HepG2 (cell line): ENCODE data around the gene C1R.
A peak's percentile ranks its signal among the peaks of the same experiment; 100 is the strongest.

ENCODE experiments used
- ATF3 ChIP-seq: sonication (generic); formaldehyde crosslinking; IDR thresholded peaks from 2 replicates; pipeline ENCODE4 v1.4.0; 2020; ENCODE audit warnings: missing genetic modification reagents
- ELF4 ChIP-seq: sonication (generic); formaldehyde crosslinking; IDR thresholded peaks from 2 replicates; pipeline ENCODE4 v1.5.0; 2020; ENCODE audit warnings: missing genetic modification reagents, mild to moderate bottlenecking, moderate library complexity, borderline replicate concordance
- EZH2 ChIP-seq: conservative IDR thresholded peaks from 2 replicates; pipeline ENCODE4 v1.6.1; 2012; ENCODE audit warnings: mild to moderate bottlenecking, low read depth, low read length, moderate library complexity
- FOSL2 ChIP-seq: sonication (generic); formaldehyde crosslinking; IDR thresholded peaks from 2 replicates; pipeline ENCODE4 v1.4.0; 2020; ENCODE audit warnings: missing genetic modification reagents
- REPIN1 ChIP-seq: sonication (generic); formaldehyde crosslinking; IDR thresholded peaks from 2 replicates; pipeline ENCODE4 v1.8.0; 2022; ENCODE audit warnings: missing genetic modification reagents, low read depth, mild to moderate bottlenecking, borderline replicate concordance
- ZBTB49 ChIP-seq: sonication (generic); formaldehyde crosslinking; IDR thresholded peaks from 2 replicates; pipeline ENCODE4 v1.4.0; 2020; ENCODE audit warnings: missing genetic modification reagents, borderline replicate concordance
- ZNF251 ChIP-seq: sonication (generic); formaldehyde crosslinking; IDR thresholded peaks from 2 replicates; pipeline ENCODE4 v1.9.0; 2021; ENCODE audit warnings: mild to moderate bottlenecking, missing genetic modification reagents
- ZNF572 ChIP-seq: sonication (generic); formaldehyde crosslinking; IDR thresholded peaks from 2 replicates; pipeline ENCODE4 v1.5.1; 2020; ENCODE audit warnings: mild to moderate bottlenecking, missing genetic modification reagents
- ZNF687 ChIP-seq: sonication (generic); formaldehyde crosslinking; IDR thresholded peaks from 2 replicates; pipeline ENCODE4 v1.5.1; 2020; ENCODE audit warnings: mild to moderate bottlenecking, missing genetic modification reagents, moderate library complexity
- TF ChIP-seq, protein P1 (sequence below): IDR thresholded peaks from 2 replicates; pipeline ENCODE4 v1.6.1; 2016; ENCODE audit warnings: missing compliant biosample characterization, missing genetic modification reagents, borderline replicate concordance
- TF ChIP-seq, protein P2 (sequence below): sonication (generic); formaldehyde crosslinking; IDR thresholded peaks from 2 replicates; pipeline ENCODE4 v1.5.0; 2020; ENCODE audit warnings: mild to moderate bottlenecking, missing genetic modification reagents, moderate library complexity
- TF ChIP-seq, protein P3 (sequence below): sonication (generic); formaldehyde crosslinking; IDR thresholded peaks from 2 replicates; pipeline ENCODE4 v1.4.0; 2020; ENCODE audit warnings: missing genetic modification reagents
- TF ChIP-seq, protein P4 (sequence below): sonication (generic); formaldehyde crosslinking; IDR thresholded peaks from 2 replicates; pipeline ENCODE4 v1.4.0; 2020; ENCODE audit warnings: low read depth, missing genetic modification reagents

DNA sequence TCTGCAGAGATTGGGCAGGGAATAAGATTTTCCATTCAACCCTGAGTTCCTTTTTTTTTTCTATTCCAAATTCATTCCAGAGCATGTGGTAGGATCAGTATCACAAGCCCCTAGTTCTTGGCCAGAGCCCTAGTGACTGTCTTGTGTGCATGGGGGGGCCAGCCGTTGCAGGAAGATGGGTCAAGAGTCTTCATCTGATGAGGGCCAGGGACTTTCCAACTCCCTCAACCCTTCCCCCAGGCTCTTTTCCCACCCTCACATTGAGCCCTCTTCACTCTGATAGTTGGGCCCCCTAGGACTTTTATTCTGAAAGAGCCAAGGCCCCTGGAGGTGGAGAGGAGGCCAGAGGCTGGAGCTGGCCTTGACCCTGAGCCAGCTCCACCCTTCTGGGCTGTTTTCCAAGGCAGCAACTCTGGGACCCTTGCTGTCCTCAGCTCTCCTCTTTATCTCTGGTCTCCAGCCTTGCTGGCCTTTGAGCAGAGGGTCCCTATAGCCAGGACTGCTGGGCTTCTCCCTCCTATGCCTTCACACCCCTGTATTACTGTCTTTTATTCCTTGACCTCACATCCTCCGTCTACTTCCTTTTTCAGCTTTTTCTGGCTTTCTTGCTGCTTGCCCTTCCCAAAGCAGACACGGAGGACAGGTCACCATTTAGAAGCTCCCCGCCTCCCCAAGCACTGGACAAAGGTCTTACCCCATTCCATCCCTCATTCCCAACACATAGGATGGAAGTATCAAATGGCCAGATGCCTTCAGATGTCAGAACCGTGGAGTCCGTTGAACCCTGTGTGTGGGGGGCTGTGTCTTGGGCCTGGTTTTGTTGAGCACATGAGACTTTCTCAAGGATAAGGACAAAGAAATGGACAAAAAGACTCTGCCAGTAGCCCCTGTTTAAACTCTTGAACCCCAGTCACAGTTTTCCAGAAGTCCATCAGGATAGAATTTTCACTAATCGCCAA, 30.8 kb upstream of the C1R start:
- no peak for TF ChIP-seq ZBTB49 (CRISPR knock-in tag)
- TF ChIP-seq, protein P1, sequence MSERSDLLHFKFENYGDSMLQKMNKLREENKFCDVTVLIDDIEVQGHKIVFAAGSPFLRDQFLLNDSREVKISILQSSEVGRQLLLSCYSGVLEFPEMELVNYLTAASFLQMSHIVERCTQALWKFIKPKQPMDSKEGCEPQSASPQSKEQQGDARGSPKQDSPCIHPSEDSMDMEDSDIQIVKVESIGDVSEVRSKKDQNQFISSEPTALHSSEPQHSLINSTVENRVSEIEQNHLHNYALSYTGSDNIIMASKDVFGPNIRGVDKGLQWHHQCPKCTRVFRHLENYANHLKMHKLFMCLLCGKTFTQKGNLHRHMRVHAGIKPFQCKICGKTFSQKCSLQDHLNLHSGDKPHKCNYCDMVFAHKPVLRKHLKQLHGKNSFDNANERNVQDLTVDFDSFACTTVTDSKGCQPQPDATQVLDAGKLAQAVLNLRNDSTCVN: no peak
- TF ChIP-seq ZNF572 (CRISPR knock-in tag): no peak
- no peak for TF ChIP-seq EZH2
- TF ChIP-seq, protein P2, sequence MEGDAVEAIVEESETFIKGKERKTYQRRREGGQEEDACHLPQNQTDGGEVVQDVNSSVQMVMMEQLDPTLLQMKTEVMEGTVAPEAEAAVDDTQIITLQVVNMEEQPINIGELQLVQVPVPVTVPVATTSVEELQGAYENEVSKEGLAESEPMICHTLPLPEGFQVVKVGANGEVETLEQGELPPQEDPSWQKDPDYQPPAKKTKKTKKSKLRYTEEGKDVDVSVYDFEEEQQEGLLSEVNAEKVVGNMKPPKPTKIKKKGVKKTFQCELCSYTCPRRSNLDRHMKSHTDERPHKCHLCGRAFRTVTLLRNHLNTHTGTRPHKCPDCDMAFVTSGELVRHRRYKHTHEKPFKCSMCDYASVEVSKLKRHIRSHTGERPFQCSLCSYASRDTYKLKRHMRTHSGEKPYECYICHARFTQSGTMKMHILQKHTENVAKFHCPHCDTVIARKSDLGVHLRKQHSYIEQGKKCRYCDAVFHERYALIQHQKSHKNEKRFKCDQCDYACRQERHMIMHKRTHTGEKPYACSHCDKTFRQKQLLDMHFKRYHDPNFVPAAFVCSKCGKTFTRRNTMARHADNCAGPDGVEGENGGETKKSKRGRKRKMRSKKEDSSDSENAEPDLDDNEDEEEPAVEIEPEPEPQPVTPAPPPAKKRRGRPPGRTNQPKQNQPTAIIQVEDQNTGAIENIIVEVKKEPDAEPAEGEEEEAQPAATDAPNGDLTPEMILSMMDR (CRISPR knock-in tag): no peak
- no peak for TF ChIP-seq ELF4
- TF ChIP-seq ATF3 (CRISPR knock-in tag): no peak
- no peak for TF ChIP-seq ZNF251 (CRISPR knock-in tag)
- TF ChIP-seq, protein P3, sequence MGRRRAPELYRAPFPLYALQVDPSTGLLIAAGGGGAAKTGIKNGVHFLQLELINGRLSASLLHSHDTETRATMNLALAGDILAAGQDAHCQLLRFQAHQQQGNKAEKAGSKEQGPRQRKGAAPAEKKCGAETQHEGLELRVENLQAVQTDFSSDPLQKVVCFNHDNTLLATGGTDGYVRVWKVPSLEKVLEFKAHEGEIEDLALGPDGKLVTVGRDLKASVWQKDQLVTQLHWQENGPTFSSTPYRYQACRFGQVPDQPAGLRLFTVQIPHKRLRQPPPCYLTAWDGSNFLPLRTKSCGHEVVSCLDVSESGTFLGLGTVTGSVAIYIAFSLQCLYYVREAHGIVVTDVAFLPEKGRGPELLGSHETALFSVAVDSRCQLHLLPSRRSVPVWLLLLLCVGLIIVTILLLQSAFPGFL (CRISPR knock-in tag): no peak
- 0 out of 2 replicates have a peak, but pooled peaks have one; percentile 11 for TF ChIP-seq FOSL2 (CRISPR knock-in tag)
- TF ChIP-seq, protein P4, sequence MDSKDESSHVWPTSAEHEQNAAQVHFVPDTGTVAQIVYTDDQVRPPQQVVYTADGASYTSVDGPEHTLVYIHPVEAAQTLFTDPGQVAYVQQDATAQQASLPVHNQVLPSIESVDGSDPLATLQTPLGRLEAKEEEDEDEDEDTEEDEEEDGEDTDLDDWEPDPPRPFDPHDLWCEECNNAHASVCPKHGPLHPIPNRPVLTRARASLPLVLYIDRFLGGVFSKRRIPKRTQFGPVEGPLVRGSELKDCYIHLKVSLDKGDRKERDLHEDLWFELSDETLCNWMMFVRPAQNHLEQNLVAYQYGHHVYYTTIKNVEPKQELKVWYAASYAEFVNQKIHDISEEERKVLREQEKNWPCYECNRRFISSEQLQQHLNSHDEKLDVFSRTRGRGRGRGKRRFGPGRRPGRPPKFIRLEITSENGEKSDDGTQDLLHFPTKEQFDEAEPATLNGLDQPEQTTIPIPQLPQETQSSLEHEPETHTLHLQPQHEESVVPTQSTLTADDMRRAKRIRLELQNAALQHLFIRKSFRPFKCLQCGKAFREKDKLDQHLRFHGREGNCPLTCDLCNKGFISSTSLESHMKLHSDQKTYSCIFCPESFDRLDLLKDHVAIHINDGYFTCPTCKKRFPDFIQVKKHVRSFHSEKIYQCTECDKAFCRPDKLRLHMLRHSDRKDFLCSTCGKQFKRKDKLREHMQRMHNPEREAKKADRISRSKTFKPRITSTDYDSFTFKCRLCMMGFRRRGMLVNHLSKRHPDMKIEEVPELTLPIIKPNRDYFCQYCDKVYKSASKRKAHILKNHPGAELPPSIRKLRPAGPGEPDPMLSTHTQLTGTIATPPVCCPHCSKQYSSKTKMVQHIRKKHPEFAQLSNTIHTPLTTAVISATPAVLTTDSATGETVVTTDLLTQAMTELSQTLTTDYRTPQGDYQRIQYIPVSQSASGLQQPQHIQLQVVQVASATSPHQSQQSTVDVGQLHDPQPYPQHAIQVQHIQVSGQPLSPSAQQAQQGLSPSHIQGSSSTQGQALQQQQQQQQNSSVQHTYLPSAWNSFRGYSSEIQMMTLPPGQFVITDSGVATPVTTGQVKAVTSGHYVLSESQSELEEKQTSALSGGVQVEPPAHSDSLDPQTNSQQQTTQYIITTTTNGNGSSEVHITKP (CRISPR knock-in tag): no peak
- peak; percentile 27; the same call in 1 of the 2 replicates for TF ChIP-seq ZNF687
- TF ChIP-seq REPIN1 (CRISPR knock-in tag): 0 out of 2 replicates have a peak, but pooled peaks have one; percentile 36
